ENCODE data around the gene IDE.
"Not testable (repeated sequence)": the region's sequence is repeated elsewhere in the genome, so short reads cannot be mapped to it uniquely, and the experiment has no call there.

IDE gene

DNA sequence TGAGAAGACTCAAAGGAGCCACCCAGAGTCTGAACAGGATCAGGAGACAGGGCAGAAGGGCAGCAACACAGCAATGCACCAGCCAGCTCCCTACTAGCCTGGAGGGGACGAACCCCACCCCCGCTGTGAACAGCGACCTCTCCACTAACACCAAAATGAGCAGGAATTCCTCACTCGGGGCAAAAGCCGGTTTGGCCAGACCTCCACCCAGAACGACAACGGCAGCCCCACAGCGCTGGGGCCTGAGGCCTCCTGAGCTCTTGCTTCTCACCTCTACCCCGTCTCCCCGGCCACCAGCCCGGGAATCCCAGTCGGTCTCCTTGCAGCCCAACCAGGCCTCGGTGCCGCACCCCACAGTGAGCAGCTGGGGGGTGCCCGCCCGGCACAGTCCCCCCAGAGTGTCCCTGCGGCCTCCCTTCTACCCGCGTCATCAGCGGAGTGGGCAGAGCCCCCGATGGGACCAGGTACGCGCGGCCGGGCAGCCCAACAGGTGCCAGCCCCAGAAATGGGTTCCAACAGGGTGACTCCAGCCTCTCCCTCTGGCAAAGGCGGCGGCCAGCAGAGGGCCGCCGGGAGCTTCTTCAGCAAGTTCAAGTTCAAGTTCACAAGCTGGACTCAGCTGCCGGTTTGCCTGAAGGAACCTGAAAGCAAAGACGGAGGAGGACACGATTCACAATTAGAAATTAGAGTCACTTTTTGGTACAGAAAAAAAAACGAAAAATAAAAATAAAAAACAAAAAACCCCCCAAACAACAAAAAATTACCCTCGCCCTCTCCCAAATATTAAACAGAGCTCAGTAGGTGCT lies 153.9 kb downstream of the IDE start:
- no peak for DNase-seq (ENCODE audit: low spot score)

GRCh38 chr10:92418891-92419290 lies 155.0 kb downstream of the IDE start:
- no peak for DNase-seq (ENCODE audit: low spot score)

GRCh38 chr10:92418221-92418620 lies 155.7 kb downstream of the IDE start:
- DNase-seq (ENCODE audit: low spot score) = no peak

- DNase-seq (ENCODE audit: low spot score) = no peak
These were observed 160.4 kb downstream of the IDE start for GRCh38 chr10:92413519-92413918.

DNA sequence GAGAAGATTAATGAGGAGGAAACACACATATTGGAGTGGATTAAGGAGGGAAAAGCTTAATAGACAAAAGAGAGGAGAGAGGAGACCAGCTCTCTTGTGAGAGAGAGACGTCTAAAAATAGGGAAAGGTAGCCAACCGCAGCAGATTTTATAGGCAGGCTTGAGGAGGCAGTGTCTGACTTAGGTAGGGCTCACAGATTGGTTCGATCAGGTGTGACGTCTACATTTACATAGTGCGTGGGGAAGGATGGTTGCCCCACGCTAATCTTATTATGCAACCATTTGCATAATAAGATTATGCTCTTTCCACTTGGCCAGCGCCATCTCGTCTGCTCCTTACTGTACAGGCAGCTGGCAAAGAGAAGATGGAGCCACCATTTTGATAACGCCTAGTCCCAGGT lies 160.9 kb downstream of the IDE start:
- no peak for DNase-seq (ENCODE audit: low spot score)

DNA sequence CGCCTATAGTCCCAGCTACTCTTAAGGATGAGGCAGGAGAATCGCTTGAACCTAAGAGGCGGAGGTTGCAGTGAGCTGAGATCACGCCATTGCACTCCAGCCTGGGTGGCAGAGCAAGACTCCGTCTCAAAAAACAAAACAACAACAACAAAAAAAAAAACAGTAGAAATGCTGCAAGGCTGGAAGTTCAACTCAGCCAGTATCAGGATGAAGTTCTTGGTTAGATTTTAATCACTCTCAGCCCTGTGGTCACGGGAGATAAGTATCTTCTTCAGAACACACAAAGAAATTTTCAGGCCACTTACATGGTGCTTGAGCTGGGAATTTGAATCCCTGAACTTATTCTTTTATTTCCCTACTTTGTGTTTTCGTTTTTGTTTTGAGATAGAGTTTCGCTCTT lies 162.5 kb downstream of the IDE start:
- DNase-seq (ENCODE audit: low spot score) = no peak

GRCh38 chr10:92410501-92410900 lies 163.4 kb downstream of the IDE start:
- DNase-seq (ENCODE audit: low spot score) = no peak

- DNase-seq (ENCODE audit: low spot score) = no peak
These were observed 165.9 kb downstream of the IDE start for GRCh38 chr10:92408017-92408361.

- DNase-seq (ENCODE audit: low spot score) = no peak
These were observed 166.4 kb downstream of the IDE start for GRCh38 chr10:92407305-92408016.

DNA sequence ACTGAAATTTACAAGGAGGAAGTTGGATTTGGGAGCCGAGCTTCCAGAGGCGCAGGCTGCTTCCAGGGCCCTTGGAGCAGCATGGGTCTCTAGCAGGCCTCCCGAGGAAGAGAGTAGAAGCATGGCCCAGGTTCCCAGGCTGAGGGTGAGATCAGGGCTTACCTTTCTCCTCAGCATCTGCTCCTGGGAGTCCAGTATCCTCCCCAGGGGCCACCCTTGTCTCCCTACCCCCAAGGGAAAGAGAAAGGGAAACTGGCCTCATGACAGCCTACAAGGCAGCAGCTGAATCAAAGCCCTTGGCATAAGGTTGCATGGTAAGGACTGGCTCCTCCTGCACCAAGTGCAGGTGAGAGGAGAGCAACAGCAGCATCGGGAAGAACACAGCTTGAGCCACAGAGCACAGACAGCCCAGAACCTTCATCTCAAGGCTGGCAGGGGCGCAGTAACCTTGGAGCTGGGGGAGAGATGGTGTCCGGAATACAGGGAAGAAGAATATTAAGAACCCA lies 168.4 kb downstream of the IDE start:
- no peak for DNase-seq (ENCODE audit: low spot score)

DNA sequence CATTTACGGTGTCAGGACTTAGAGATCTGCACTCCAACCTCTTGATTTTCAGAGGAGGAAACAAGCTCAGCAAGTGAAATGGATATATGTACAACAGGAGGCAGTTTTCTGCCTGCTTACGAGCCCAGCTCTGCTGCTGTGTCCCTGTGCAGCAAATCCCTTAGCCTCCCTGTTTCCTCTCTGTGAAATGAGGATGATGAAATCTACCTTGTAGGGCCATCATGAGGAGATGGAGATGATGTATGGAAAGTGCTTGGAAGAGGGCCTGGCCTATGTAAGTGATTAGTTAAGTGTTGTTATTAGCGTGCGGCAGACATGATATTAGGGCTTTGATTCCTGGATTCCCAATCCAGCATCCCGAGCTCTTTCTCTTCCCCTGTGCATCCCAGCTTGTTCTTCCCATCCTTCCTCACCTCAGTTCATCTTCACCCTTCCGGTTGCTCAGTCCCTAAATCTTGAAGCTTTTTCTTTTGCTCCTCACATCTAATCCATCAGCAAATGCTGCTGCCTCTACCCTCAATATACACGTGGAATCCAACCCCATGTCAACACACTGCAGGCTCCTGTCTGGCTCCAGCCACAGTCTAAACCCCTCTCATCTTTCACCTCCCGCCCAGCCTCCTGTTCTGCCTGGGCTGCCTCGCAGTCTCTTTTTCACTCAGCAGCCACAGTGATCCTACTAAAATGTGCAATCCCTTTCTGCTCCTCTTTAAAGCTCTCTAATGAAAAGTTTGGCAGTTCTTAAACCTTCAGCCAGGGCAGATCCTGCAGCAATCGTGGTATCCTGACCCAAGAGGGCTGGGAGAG lies 169.1 kb downstream of the IDE start:
- DNase-seq (ENCODE audit: low spot score) = no peak

DNA sequence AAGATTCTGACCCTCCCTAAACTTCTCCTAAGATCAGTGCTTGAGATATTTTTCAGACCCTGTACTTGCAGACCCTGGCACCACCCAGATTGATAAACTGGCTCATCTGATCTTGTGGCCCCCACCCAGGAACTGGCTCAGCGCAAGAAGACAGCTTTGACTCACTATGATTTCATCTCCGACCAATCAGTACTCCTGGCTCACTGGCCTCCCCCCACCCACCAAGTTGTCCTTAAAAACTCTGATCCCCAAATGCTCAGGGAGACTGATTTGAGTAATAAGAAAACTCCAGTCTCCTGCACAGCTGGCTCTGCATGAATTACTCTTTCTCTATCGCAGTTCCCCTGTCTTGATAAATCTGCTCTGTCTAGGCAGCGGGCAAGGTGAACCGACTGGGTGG lies 171.7 kb downstream of the IDE start:
- not testable (repeated sequence) for DNase-seq (ENCODE audit: low spot score)

Data from hematopoietic multipotent progenitor cell treated with erythropoietin and hydrocortisone succinate and interleukin-3 and kit ligand, for 15 days (in vitro differentiated cells).